HG03565 (cell line): ENCODE results near the gene SOS1.
"Not testable (repeated sequence)": the region's sequence is repeated elsewhere in the genome, so short reads cannot be mapped to it uniquely, and the experiment has no call there.

Experiments used
- ATAC-seq: cut with Tn5 transposase; IDR thresholded peaks from one replicate; pipeline ENCODE4 v1.9.1; 2021; ENCODE audit warnings: mild to moderate bottlenecking, moderate library complexity; ENCODE audit not compliant: unreplicated experiment

SOS1 gene

GRCh38 chr2:39139511-39140237 lies 18.8 kb upstream of the SOS1 start:
- no peak for ATAC-seq

- ATAC-seq = no peak
Observed at GRCh38 chr2:39138837-39139211, 18.0 kb upstream of the SOS1 start.

- ATAC-seq = not testable (repeated sequence)
Observed at GRCh38 chr2:39138187-39138836, 17.5 kb upstream of the SOS1 start.

GRCh38 chr2:39136799-39137198 lies 15.9 kb upstream of the SOS1 start:
- ATAC-seq = no peak

GRCh38 chr2:39135690-39136259 lies 14.9 kb upstream of the SOS1 start:
- no peak for ATAC-seq

- ATAC-seq = no peak
Observed at GRCh38 chr2:39133215-39133851, 12.5 kb upstream of the SOS1 start.

GRCh38 chr2:39128919-39129391 lies 8.1 kb upstream of the SOS1 start:
- peak; percentile 47 for ATAC-seq

- ATAC-seq = peak; percentile 41
Observed at GRCh38 chr2:39127973-39128372, 7.1 kb upstream of the SOS1 start.

GRCh38 chr2:39124746-39125057 lies 3.9 kb upstream of the SOS1 start:
- ATAC-seq = no peak

- peak; percentile 44 for ATAC-seq
Observed at GRCh38 chr2:39124000-39124745, 3.3 kb upstream of the SOS1 start.

- ATAC-seq = no peak
Observed at GRCh38 chr2:39123436-39123999, 2.7 kb upstream of the SOS1 start.

GRCh38 chr2:39121523-39122063 lies 742 bp upstream of the SOS1 start:
- no peak for ATAC-seq

- ATAC-seq = peak; percentile 16
Observed at GRCh38 chr2:39120521-39120770, 405 bp downstream of the SOS1 start.

- peak; percentile 24 for ATAC-seq
Observed at GRCh38 chr2:39119732-39120520, 925 bp downstream of the SOS1 start.

- ATAC-seq = no peak
Observed at GRCh38 chr2:39118786-39119499, 1.9 kb downstream of the SOS1 start.

GRCh38 chr2:39115556-39115955 lies 5.3 kb downstream of the SOS1 start:
- no peak for ATAC-seq

GRCh38 chr2:39114771-39115170 lies 6.1 kb downstream of the SOS1 start:
- no peak for ATAC-seq

- ATAC-seq = no peak
Observed at GRCh38 chr2:39109537-39109936, 11.3 kb downstream of the SOS1 start.

- no peak for ATAC-seq
Observed at GRCh38 chr2:39108377-39108776, 12.5 kb downstream of the SOS1 start.
